SK-N-SH treated with all-trans-retinoic acid at 6 μM for 48 hours (cell line): ENCODE measurements around the gene AMMECR1L.

ENCODE experiments used
- CREB5 ChIP-seq: fragments of 250-450 bp; sonication (Bioruptor Pico); IDR thresholded peaks from 2 replicates; pipeline ENCODE4 v1.5.1; 2020; ENCODE audit warnings: low read depth, mild to moderate bottlenecking, moderate library complexity
- CSDC2 ChIP-seq: fragments of 250-450 bp; sonication (Bioruptor Pico); IDR thresholded peaks from 2 replicates; pipeline ENCODE4 v1.5.0; 2020; ENCODE audit warnings: mild to moderate bottlenecking, moderate library complexity
- OSR1 ChIP-seq: fragments of 250-450 bp; sonication (Bioruptor Pico); IDR thresholded peaks from 2 replicates; pipeline ENCODE4 v1.8.0; 2022; ENCODE audit warnings: moderate library complexity, mild to moderate bottlenecking, inconsistent platforms
- PPARA ChIP-seq: fragments of 250-450 bp; sonication (Bioruptor Pico); IDR thresholded peaks from 2 replicates; pipeline ENCODE4 v1.5.0; 2020; ENCODE audit warnings: mild to moderate bottlenecking, borderline replicate concordance
- RARB ChIP-seq: fragments of 250-450 bp; sonication (Bioruptor Pico); IDR thresholded peaks from 2 replicates; pipeline ENCODE4 v1.8.0; 2021; ENCODE audit warnings: mild to moderate bottlenecking, moderate library complexity
- ZNF8 ChIP-seq: fragments of 450-650 bp; formaldehyde crosslinking; IDR thresholded peaks from 2 replicates; pipeline ENCODE4 v1.5.0; 2020; ENCODE audit warnings: mild to moderate bottlenecking, moderate library complexity

- TF ChIP-seq CREB5 (CRISPR knock-in tag) (no peak), RARB (CRISPR knock-in tag) (no peak), PPARA (CRISPR knock-in tag) (no peak), CSDC2 (CRISPR knock-in tag) (no peak), ZNF8 (CRISPR knock-in tag) (no peak), OSR1 (CRISPR knock-in tag) (no peak)
Measured at GRCh38 chr2:127862228-127862627, 23.5 kb downstream of the AMMECR1L start.
